ENCODE measurements around the gene TBC1D19.

TBC1D19 gene

DNA sequence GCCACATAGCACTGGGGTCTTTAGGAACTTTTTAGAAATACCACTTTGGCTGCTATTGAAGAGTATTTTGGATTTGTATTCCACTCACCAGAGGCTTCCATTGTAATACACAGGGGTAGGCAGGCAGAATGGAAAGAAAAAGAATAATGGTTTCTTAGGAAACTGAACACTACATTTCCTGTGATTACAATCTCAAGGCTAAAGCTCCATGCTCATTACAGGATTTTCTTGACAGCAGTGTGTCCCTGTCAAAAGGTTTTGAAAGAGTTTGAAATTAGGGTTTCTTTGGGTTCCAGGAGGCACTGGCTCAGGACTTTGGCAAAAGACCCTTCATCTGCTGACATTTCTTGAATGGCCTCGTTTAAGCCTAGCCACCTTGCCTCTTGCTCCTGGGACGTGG is 201.9 kb downstream of the TBC1D19 start:
- no peak for DNase-seq

DNA sequence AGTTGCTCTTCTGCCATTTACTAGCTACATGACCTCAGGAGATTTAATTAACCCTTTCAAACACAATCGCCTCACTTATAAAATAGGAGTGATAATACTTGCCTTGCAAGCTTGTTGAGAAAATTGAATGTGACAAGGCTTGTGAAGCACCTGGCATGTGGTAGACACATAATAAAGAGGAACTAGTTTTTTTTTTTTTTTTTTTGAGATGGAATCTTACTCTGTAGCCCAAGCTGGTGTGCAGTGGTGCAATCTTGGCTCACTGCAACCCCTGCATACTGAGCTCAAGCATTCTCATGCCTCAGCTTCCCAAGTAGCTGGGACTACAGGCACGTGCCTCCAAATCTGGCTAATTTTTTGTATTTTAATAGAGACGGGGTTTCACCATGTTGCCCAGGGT is 203.0 kb downstream of the TBC1D19 start:
- no peak for DNase-seq

DNA sequence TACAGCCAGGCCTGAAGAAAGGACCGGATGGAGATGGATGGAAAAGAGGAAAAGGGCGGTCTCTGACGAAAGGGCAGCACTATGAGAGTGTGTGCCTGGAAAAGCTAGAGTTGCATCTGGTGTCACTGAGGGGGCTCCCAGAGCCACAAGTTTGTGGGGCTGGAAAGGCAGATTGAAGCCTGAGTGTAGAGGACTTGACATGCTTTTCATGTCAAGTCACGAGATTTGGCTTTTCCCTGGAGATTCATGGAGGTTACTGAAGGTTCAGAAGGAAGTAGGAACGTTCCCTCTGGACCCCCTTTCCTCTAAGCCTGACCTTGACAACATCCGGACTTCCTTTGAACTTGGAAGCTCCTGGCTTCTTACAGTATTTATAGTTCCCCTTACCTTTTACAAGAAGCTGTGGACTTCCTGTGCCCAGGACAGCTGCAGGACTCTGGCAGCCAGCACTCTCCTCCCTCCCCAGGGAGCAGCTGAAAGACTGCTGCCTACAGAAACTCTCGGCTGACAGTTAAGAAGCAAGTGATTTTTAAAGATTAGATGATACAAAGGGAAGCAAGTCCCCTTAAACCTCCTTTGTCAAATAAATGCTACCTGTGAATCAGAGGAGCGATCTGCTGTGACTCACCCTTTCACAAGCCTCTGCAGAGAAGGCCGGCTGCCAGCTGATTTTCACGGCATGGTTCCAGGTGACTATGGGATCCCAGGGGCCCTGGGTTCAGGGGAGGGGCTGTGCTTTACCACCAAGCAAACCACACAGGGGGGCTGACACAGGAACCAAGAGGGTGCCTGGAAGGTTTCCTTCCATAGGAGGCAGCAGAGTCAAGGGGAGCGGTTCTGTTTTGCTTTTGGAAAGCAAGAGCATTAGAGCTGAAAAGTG is 203.8 kb downstream of the TBC1D19 start:
- DNase-seq: peak; percentile 44

DNA sequence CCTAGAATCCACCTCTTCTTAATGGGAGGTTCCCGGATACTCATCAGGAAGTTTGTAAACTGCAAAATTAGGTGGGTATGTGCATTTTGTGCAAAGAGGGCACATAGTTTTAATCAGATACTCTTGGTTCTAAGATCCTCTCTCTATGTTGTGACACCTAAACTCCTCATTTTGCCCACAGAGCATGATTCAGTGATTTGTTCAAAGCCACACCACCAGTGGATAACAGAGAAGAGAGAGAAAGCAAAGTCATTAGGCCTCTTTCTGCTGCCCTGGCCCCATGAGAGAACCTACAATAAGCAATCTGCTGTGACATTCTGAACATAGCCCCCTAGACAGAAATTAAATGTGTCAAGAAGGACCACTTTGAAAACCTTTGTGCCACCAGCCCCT is 204.5 kb downstream of the TBC1D19 start:
- DNase-seq: no peak

DNA sequence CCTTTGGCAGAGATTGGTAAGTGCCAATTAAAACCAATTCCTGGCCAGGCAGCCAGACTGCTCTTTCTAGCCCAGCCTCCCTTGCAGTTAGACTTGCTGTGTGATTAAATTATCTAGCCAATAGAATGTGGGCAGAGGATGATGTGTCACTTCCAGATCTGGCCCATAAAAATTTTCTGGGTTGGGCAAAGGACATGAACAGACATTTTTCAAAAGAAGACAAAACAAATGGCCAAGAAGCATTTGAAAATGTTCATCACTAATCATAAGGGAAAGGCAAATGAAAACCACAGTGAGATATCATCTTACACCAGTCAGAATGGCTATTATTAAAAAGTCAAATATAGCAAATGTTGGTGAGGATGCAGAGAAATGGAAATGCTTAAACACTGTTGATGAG is 205.3 kb downstream of the TBC1D19 start:
- no peak for DNase-seq

DNA sequence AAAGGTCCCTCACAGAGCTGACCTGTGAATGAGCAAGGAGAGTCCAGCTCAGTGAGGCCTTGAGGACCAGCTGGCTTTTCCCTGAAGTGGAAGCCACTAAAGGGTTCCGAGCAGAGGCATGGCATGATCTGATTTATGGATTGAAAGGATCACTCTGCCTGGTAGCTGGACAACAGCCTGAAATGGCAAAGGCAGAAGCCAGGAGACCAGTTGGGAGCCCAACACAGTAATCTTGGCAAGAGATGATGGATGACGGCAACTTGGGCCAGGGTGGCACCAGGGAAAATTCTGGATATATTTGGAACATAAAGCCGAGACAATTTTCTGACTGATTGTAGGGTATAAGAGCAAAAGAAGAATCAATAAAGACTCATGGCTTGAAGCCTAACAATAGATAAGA is 207.5 kb downstream of the TBC1D19 start:
- DNase-seq: no peak

DNA sequence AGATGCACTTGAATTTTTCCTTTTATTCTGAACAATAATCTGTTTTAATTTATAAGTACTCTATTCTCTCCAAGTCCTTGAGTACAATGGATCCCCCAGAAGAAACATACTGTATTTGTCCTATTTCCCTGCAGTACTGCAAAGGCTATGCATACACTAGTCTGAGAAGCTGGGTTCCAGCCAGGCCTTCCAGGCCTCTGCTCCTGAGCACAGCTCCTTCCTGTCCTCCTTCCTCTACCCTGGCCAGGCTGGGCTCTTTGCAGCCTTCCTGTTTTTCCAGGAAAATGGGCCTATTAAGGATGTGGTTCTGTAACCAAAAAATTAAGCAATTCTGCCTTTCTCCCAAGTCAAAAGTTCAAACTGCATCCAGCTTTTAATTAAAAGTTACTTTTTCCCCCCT is 208.8 kb downstream of the TBC1D19 start:
- DNase-seq: no peak

DNA sequence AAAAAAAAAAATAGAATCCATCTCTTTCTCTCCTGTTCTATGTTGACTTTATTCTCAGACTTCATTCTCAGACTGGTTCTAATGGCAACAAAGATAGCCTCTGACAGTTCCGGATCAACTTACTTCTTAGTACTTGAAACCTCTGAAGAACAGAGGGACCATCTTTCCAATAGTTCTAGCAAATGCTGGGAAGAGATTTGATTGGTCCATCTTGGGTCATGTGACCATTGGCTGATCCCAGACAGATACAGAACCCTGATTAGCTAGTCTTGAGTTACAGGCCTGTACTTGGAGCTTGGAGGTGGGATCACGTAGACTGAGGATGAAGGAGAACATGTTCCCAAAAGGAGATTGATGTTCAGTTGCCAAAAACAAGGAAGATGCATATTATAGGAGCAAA is 209.9 kb downstream of the TBC1D19 start:
- DNase-seq: no peak

DNA sequence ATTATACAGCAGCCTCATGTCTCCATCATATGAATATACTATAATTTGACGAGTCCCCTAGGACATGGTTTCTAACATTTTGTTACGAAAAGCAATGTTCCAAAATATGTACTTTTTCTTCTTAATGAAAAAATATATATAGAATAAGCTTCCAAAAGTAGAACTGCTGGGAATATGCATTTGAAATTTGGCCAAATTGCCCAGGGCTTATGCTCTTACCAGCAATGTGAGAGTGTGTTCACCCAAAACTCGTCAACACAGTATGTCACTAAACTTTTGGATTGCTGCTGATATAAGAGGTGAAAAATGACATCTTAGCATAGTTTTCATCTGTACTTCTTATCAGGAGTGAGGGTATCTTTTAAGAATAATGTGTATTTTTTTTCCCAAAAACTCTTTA is 212.2 kb downstream of the TBC1D19 start:
- no peak for DNase-seq

DNA sequence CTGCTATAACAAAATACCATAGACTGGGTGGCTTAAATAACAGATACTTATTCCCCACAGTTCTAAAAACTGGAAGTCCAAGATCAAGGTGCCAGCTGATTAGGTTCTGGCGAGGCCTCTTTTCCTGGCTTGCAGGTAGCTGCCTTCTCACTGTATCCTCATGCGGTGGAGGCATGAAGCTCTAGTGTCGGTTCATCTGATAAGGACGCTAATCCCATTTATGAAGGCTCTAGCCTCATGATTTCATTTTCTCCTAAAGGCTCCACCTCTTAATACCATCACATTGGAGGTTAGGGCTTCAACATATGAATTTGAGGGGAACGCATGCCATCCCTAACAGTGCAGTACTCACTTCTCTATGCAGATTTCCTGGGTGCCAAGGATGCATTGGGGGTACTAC is 218.9 kb downstream of the TBC1D19 start:
- no peak for DNase-seq

DNA sequence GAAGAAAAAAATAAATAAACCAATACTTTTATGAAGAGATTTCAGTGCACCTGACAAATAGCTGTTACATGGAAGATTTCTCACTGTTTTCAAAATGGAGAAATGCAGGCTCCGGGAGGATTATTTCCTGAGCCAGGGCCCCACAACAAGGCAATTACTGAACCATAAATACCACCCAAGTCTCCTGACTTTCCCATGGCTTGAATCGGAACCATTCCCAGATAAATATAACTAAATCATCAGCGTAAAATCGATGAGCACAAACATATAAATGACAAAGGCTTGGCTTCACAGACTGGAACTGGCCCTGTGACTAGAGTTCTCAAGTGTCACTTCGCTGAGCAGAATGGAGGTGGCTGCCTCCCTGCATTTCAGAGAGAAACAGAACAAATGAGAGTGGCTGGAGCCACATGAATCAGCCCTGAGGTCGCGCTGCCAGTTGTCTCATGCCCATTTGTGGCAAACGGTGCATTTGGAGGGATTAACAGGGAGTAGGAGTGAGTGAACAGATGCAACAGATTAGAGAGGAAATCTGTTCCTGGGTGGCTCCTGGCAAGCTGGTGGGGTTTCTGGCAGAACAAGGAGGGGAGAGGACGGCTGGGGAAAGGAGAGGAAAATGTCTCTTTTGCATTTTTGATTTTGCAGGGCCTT is 219.5 kb downstream of the TBC1D19 start:
- DNase-seq: peak; percentile 85

DNA sequence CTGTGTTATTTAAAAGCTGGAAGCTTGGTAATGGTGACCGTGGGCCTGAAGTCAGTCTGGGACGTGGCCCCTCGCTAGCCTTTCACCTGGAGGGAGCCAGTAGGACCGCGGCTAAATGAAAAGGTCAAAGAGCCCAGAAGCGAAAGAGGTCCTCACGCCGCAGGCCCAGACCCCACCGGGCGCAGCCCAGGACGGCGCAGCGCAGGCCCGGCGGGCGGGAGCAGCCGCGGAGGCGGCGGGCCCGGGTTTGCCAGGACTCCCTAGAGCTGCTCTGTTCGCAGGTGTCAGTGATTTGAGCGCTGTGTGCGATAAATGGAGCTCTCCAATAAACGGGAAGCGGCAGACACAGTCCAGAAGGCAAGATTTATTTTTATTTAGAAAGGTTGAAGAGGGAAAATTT is 220.6 kb downstream of the TBC1D19 start:
- no peak for DNase-seq

DNA sequence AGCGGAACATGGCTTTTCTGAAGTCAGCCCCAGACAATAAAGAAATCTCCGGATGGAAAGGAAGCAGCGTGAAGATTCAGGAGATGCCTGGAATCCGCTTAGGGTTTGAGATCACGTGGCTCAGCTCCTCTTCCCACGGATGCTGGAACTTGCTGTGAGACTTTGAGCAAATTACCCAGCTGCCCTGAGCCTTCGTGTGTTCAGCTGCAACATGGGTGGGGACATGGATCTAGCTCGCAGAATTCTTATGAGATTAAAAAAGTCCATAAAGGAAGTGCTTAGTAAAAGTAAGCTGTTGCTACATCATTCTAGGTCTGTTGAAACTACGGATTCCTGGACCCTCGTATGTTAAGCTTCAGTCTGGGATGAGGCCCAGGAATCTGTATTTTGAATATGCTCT is 221.0 kb downstream of the TBC1D19 start:
- no peak for DNase-seq

Measured in NCI-H1092 treated with DMSO at 0.1 percent for 48 hours (cell line).